Neutrophil (primary cell): ENCODE results near the gene ZNF80.

Source experiments
- H3K27ac ChIP-seq: fragments of 200-600 bp; sonication (generic); 2 replicates; pipeline ENCODE4 v1.5.1; 2016; ENCODE audit warnings: mild to moderate bottlenecking, moderate library complexity
- H3K27me3 ChIP-seq: fragments of 200-600 bp; sonication (generic); 2 replicates; pipeline ENCODE4 v1.6.0; 2016; ENCODE audit warnings: mild to moderate bottlenecking
- H3K36me3 ChIP-seq: fragments of 200-600 bp; sonication (generic); 2 replicates; pipeline ENCODE4 v1.5.1; 2017
- H3K4me1 ChIP-seq, 2 experiments: fragments of 200-600 bp in 1 of 2; sonication (generic) in 1 of 2; 1 replicate in 1 of 2; 2 replicates in 1 of 2; pipeline versions ENCODE4 v1.5.1 to v1.6.1; 2013 to 2016; ENCODE audit warnings: low read depth in 1 of 2, low read length in 1 of 2, mild to moderate bottlenecking in 1 of 2, moderate library complexity in 1 of 2; ENCODE audit not compliant: control insufficient read depth in 1 of 2, insufficient read depth in 1 of 2
- H3K4me3 ChIP-seq, 2 experiments: fragments of 200-600 bp in 1 of 2; sonication (generic) in 1 of 2; 1 replicate in 1 of 2; 2 replicates in 1 of 2; pipeline ENCODE4 v1.5.1; 2013 to 2016; ENCODE audit warnings: low read depth in 1 of 2, low read length in 1 of 2, mild to moderate bottlenecking in 1 of 2, moderate library complexity in 1 of 2
- H3K9me3 ChIP-seq: fragments of 200-600 bp; sonication (generic); 2 replicates; pipeline ENCODE4 v1.5.1; 2016
- CTCF ChIP-seq: fragments of 200-600 bp; sonication (generic); IDR thresholded peaks from 2 replicates; pipeline ENCODE4 v1.5.1; 2016; ENCODE audit warnings: antibody characterized with exemption

Gene ZNF80

GRCh38 chr3:114226313-114226712, 11.1 kb downstream of the ZNF80 start:
- H3K4me1 ChIP-seq, result no peaks in the 10 kb centered on the region
- no peak for TF ChIP-seq CTCF
- H3K27me3 ChIP-seq, result no peaks in the 10 kb centered on the region
- H3K4me3 ChIP-seq, result no peak overlapping the region
- H3K27ac ChIP-seq, result no peak overlapping the region
- H3K36me3 ChIP-seq, result no peaks in the 10 kb centered on the region
- no peaks in the 10 kb centered on the region for H3K9me3 ChIP-seq

- H3K27me3 ChIP-seq, result no peaks in the 10 kb centered on the region
- no peak for TF ChIP-seq CTCF
- H3K36me3 ChIP-seq, result no peaks in the 10 kb centered on the region
- no peaks in the 10 kb centered on the region for H3K4me1 ChIP-seq
- H3K4me3 ChIP-seq, result no peak overlapping the region
- no peaks in the 10 kb centered on the region for H3K9me3 ChIP-seq
- no peak overlapping the region for H3K27ac ChIP-seq
Observed at GRCh38 chr3:114223143-114223542, 14.2 kb downstream of the ZNF80 start.

- H3K9me3 ChIP-seq, result no peaks in the 10 kb centered on the region
- TF ChIP-seq CTCF, result no peak
- H3K4me3 ChIP-seq, result no peak overlapping the region
- no peak overlapping the region for H3K27ac ChIP-seq
- H3K36me3 ChIP-seq, result no peaks in the 10 kb centered on the region
- H3K27me3 ChIP-seq, result no peaks in the 10 kb centered on the region
- H3K4me1 ChIP-seq, result no peaks in the 10 kb centered on the region
Observed at GRCh38 chr3:114221881-114222264, 15.5 kb downstream of the ZNF80 start.

GRCh38 chr3:114221165-114221880, 16.1 kb downstream of the ZNF80 start:
- no peaks in the 10 kb centered on the region for H3K4me1 ChIP-seq
- H3K9me3 ChIP-seq, result no peaks in the 10 kb centered on the region
- no peak overlapping the region for H3K4me3 ChIP-seq
- peaks cover 4% of the 10 kb centered on the region for H3K27me3 ChIP-seq
- no peaks in the 10 kb centered on the region for H3K36me3 ChIP-seq
- TF ChIP-seq CTCF, result no peak
- H3K27ac ChIP-seq, result no peak overlapping the region

- Histone ChIP-seq H3K27ac (no peak overlapping the region), H3K4me3 (no peak overlapping the region), H3K36me3 (no peaks in the 10 kb centered on the region), H3K9me3 (no peaks in the 10 kb centered on the region), H3K4me1 (no peaks in the 10 kb centered on the region), H3K27me3 (peaks cover 13% of the 10 kb centered on the region)
- no peak for TF ChIP-seq CTCF
Observed at GRCh38 chr3:114219741-114220140, 17.6 kb downstream of the ZNF80 start.
